ENCODE results near the gene TNFAIP2.

The TNFAIP2 gene

DNA sequence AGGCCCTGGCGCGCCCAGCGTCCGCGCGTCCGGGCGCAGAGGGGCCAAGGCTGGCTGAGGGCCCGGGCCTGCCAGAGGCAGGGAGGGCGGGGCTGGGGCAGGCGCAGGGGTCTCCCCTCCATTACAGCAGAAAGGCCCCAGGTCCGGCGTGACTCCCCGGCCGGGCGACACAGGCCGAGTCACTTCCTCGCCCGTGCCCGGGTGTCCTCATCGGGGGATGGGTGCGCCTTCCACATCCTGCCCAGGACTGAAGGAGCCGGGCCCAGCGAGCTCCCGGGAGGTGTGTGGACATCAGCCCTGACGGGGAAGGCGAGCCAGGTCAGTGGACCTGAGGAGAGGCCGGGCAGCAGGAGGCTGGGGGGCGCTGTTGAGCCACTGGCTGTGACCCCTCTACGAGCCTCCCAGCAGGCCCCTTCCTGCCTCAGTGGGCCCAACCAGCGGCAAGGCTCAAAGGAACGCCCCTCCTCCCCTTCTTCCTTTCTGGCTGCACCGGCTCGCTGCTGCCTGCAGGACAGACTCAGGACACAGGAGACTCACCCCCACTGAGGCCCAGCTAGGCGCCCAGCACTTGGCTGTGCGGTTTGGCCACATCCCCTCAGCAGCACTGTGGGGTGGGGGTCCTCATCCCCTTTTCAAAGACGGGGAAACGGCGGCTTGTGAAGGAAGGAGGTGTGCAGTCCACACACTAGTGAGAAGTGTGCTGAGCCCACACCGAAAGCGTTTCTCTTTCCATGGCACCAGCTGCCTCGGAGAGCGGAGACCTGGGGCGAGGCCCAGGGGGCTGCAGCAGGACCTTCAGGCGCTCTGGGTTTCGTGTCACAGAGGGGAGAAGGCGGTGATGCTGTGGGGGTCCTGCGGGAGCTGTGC, 606 bp downstream of the TNFAIP2 start:
- no peaks in the 10 kb centered on the region for H3K4me1 ChIP-seq (ENCODE audit: insufficient read depth, low read length, poor library complexity, severe bottlenecking)
- H3K27me3 ChIP-seq (ENCODE audit: insufficient read depth, low read length, poor library complexity, severe bottlenecking), result no peaks in the 10 kb centered on the region
- H3F3A ChIP-seq (ENCODE audit: low read depth), result no peaks in the 10 kb centered on the region
- no peak for TF ChIP-seq EZH2phosphoT487 (IDR thresholded peaks at IDR 0.05; ENCODE audit: borderline replicate concordance)
- TF ChIP-seq, protein P1, sequence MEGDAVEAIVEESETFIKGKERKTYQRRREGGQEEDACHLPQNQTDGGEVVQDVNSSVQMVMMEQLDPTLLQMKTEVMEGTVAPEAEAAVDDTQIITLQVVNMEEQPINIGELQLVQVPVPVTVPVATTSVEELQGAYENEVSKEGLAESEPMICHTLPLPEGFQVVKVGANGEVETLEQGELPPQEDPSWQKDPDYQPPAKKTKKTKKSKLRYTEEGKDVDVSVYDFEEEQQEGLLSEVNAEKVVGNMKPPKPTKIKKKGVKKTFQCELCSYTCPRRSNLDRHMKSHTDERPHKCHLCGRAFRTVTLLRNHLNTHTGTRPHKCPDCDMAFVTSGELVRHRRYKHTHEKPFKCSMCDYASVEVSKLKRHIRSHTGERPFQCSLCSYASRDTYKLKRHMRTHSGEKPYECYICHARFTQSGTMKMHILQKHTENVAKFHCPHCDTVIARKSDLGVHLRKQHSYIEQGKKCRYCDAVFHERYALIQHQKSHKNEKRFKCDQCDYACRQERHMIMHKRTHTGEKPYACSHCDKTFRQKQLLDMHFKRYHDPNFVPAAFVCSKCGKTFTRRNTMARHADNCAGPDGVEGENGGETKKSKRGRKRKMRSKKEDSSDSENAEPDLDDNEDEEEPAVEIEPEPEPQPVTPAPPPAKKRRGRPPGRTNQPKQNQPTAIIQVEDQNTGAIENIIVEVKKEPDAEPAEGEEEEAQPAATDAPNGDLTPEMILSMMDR (conservative IDR thresholded peaks at IDR 0.05; ENCODE audit: low read length), result peak; percentile 24
- H3K36me3 ChIP-seq (ENCODE audit: insufficient read depth, low read length), result no peaks in the 10 kb centered on the region
- H3K4me3 ChIP-seq (ENCODE audit: low read length, poor library complexity, severe bottlenecking), result no peak overlapping the region
- H3K79me2 ChIP-seq (ENCODE audit: insufficient read depth, low read length), result no peaks in the 10 kb centered on the region
- H3K9ac ChIP-seq (ENCODE audit: low read depth, low read length, poor library complexity, severe bottlenecking), result no peak overlapping the region
- H3K9me3 ChIP-seq (ENCODE audit: insufficient read depth, low read depth, low read length), result no peaks in the 10 kb centered on the region
- H2AFZ ChIP-seq (ENCODE audit: low read length), result peak overlapping the region; percentile 43; the same call in 1 of the 2 replicates
- H4K20me1 ChIP-seq (ENCODE audit: insufficient read depth, low read length, poor library complexity, severe bottlenecking), result no peaks in the 10 kb centered on the region
- peak overlapping the region; percentile 37 for H3K4me2 ChIP-seq (ENCODE audit: low read depth, low read length, poor library complexity, severe bottlenecking)
- H3K9me2 ChIP-seq (replicated peaks; ENCODE audit: low read depth, low read length), result no peaks in the 10 kb centered on the region

DNA sequence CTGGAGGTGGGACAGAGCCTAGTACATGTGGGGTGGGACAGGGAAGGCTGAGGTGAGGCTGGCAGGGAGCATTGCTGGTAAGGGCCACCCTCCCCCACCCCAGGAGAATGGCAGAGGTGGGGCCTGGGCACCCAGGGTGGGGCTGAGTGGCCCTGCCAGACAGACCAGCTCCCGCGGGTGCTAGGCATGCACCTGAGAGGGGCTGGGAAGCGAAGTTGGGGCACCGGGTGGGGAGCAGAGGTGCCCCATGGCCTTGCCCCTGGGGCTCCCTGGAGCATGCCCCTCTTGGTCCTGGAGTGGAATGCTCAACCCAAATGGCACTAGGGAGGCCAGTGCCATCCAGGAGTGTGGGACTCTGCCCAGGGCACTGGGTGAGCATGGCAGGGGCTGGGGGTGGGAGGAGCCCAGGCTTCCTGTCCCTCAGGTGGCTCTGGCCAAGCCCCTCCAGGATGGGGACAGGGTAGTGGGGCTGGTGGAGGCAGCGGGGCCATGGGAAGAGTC, 1.3 kb downstream of the TNFAIP2 start:
- no peak for TF ChIP-seq EZH2phosphoT487 (IDR thresholded peaks at IDR 0.05; ENCODE audit: borderline replicate concordance)
- TF ChIP-seq, protein P1 (conservative IDR thresholded peaks at IDR 0.05; ENCODE audit: low read length), result no peak
- Histone ChIP-seq H3K9ac (ENCODE audit: low read depth, low read length, poor library complexity, severe bottlenecking) (no peak overlapping the region), H3K4me1 (ENCODE audit: insufficient read depth, low read length, poor library complexity, severe bottlenecking) (no peaks in the 10 kb centered on the region), H3K36me3 (ENCODE audit: insufficient read depth, low read length) (no peaks in the 10 kb centered on the region), H3K27me3 (ENCODE audit: insufficient read depth, low read length, poor library complexity, severe bottlenecking) (no peaks in the 10 kb centered on the region), H3K4me3 (ENCODE audit: low read length, poor library complexity, severe bottlenecking) (no peak overlapping the region), H3K4me2 (ENCODE audit: low read depth, low read length, poor library complexity, severe bottlenecking) (no peak overlapping the region), H2AFZ (ENCODE audit: low read length) (no peak overlapping the region), H4K20me1 (ENCODE audit: insufficient read depth, low read length, poor library complexity, severe bottlenecking) (no peaks in the 10 kb centered on the region), H3K9me3 (ENCODE audit: insufficient read depth, low read depth, low read length) (no peaks in the 10 kb centered on the region), H3K9me2 (replicated peaks; ENCODE audit: low read depth, low read length) (no peaks in the 10 kb centered on the region), H3K79me2 (ENCODE audit: insufficient read depth, low read length) (no peaks in the 10 kb centered on the region), H3F3A (ENCODE audit: low read depth) (no peaks in the 10 kb centered on the region)

DNA sequence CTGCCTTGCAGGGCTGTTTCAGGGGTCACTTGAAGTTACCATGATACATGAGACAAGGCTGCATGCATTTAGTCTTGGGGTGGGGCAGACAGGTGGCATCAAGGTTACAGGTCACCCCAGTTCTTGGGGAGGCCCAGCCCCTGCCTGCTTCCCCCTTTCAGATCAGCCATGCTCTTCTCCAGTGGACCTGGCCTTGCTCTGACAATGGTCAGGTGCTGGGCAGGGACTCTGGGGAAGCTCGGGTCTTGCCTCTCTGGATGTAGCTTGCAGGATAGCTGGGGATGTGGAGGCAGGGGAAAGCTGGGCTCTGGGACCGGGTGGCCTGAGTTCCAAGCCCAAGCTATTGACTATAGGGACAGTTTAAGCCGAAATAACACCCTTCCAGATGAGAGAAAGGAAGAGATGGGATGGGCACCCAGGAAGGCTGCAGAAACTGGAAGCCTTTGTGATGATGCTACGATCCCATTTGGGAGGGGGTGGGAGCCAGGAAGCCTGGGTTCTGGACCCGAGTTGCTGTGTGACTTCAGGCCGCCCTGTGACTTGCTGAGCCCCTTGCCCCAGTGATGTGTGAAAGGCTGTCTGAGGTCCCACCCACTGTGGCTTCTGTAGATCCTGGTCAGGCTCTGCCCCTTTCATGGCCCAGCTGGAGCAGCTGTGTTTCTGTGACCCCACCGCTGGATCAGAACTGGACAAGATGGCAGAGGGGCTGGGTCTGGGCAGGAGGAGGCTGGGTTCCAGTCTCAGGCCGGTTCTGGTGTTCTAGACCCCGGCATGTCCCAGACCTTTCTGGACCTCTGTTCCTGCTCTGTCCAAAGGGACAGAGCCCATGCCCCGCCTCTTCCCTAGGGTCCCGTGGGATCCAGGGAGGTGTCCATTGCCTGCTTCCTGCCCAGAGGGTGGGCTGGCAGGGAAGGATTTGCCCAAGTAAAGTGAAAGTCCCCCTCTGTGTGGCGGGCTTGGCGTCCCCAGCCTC, 2.1 kb downstream of the TNFAIP2 start:
- no peaks in the 10 kb centered on the region for H3K4me1 ChIP-seq (ENCODE audit: insufficient read depth, low read length, poor library complexity, severe bottlenecking)
- H4K20me1 ChIP-seq (ENCODE audit: insufficient read depth, low read length, poor library complexity, severe bottlenecking), result no peaks in the 10 kb centered on the region
- H2AFZ ChIP-seq (ENCODE audit: low read length), result no peak overlapping the region
- H3K27me3 ChIP-seq (ENCODE audit: insufficient read depth, low read length, poor library complexity, severe bottlenecking), result no peaks in the 10 kb centered on the region
- no peaks in the 10 kb centered on the region for H3K36me3 ChIP-seq (ENCODE audit: insufficient read depth, low read length)
- no peak overlapping the region for H3K9ac ChIP-seq (ENCODE audit: low read depth, low read length, poor library complexity, severe bottlenecking)
- no peaks in the 10 kb centered on the region for H3F3A ChIP-seq (ENCODE audit: low read depth)
- TF ChIP-seq EZH2phosphoT487 (IDR thresholded peaks at IDR 0.05; ENCODE audit: borderline replicate concordance), result no peak
- TF ChIP-seq, protein P1 (conservative IDR thresholded peaks at IDR 0.05; ENCODE audit: low read length), result no peak
- H3K4me2 ChIP-seq (ENCODE audit: low read depth, low read length, poor library complexity, severe bottlenecking), result no peak overlapping the region
- no peaks in the 10 kb centered on the region for H3K79me2 ChIP-seq (ENCODE audit: insufficient read depth, low read length)
- H3K4me3 ChIP-seq (ENCODE audit: low read length, poor library complexity, severe bottlenecking), result no peak overlapping the region
- no peaks in the 10 kb centered on the region for H3K9me2 ChIP-seq (replicated peaks; ENCODE audit: low read depth, low read length)
- no peaks in the 10 kb centered on the region for H3K9me3 ChIP-seq (ENCODE audit: insufficient read depth, low read depth, low read length)

Measured in Loucy (cell line).